ENCODE results near the gene MAL. TPM values are rescaled to one million over a fixed set of nuclear protein-coding genes. Genes with fewer than 3 reads are reported as not detected.

Gene MAL
- total and polyA plus RNA-seq, 2 experiments from 2014 or later, result 0.24 to 0.31 TPM

DNA sequence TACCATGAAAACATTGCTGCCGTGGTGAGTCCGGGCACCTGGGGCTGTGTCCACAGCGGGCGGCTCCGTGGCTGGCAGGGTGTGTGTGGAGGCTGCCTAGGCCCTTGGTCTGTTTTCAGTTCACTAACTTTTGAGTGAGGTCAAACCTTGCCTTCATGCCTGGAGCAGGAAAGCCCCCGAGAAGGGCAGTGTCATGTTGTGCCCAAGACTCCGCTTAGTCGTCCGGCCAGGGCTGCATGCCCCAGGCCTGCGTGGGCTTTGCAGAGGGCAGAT, 24.1 kb downstream of the MAL start:
- no peaks in the 10 kb centered on the region for H3F3A ChIP-seq (replicated peaks; ENCODE audit: low read depth)
- TF ChIP-seq NANOG (IDR thresholded peaks at IDR 0.05; ENCODE audit: borderline replicate concordance) (no peak), ZNF462 (CRISPR knock-in tag; IDR thresholded peaks at IDR 0.05) (no peak), EZH2 (IDR thresholded peaks at IDR 0.05; ENCODE audit: low read depth, unreplicated experiment) (no peak), EZH2phosphoT487 (IDR thresholded peaks at IDR 0.05; ENCODE audit: unreplicated experiment) (no peak), JUNB (IDR thresholded peaks at IDR 0.05; ENCODE audit: unreplicated experiment) (no peak), REST (IDR thresholded peaks at IDR 0.05; ENCODE audit: unreplicated experiment) (no peak)
- no peaks in the 10 kb centered on the region for H3K27me3 Mint-ChIP-seq (ENCODE audit: insufficient read depth, low read depth, poor library complexity)
- no peaks in the 10 kb centered on the region for H3K27me3 ChIP-seq (ENCODE audit: insufficient read depth)
- no peak overlapping the region for H3K27ac ChIP-seq (ENCODE audit: low read depth)
- H3K4me1 ChIP-seq (ENCODE audit: insufficient read depth), result no peaks in the 10 kb centered on the region
- no peak overlapping the region for H3K4me3 Mint-ChIP-seq
- H3K9me3 Mint-ChIP-seq, result no peaks in the 10 kb centered on the region
- no peaks in the 10 kb centered on the region for H4K20me1 ChIP-seq (replicated peaks; ENCODE audit: insufficient read depth)
- H3K27ac Mint-ChIP-seq, result no peak overlapping the region
- no peak overlapping the region for H3K4me2 ChIP-seq
- no peaks in the 10 kb centered on the region for H3K9me2 ChIP-seq (ENCODE audit: insufficient read depth)
- no peak for ATAC-seq
- no peak overlapping the region for H3K4me3 ChIP-seq
- no peaks in the 10 kb centered on the region for H3K36me3 ChIP-seq (ENCODE audit: insufficient read depth)
- peaks cover 6% of the 10 kb centered on the region for H3K4me1 Mint-ChIP-seq
- H3K36me3 Mint-ChIP-seq (ENCODE audit: low read depth), result no peaks in the 10 kb centered on the region
- H3K79me2 ChIP-seq (replicated peaks; ENCODE audit: insufficient read depth), result no peaks in the 10 kb centered on the region
- H2AFZ ChIP-seq, result no peak overlapping the region
- no peak for DNase-seq (ENCODE audit: low spot score)
